ENCODE data around the gene RC3H1. TPM values are rescaled to one million over a fixed set of nuclear protein-coding genes. Genes with fewer than 3 reads are reported as not detected.
A peak's percentile ranks its signal among the peaks of the same experiment; 100 is the strongest.

The RC3H1 gene
- total and polyA plus RNA-seq, 2 of the 13 experiments (the other 11 are each of a cell fraction or from before 2014, with no cell fraction given) = 11.2 to 19.6 TPM

DNA sequence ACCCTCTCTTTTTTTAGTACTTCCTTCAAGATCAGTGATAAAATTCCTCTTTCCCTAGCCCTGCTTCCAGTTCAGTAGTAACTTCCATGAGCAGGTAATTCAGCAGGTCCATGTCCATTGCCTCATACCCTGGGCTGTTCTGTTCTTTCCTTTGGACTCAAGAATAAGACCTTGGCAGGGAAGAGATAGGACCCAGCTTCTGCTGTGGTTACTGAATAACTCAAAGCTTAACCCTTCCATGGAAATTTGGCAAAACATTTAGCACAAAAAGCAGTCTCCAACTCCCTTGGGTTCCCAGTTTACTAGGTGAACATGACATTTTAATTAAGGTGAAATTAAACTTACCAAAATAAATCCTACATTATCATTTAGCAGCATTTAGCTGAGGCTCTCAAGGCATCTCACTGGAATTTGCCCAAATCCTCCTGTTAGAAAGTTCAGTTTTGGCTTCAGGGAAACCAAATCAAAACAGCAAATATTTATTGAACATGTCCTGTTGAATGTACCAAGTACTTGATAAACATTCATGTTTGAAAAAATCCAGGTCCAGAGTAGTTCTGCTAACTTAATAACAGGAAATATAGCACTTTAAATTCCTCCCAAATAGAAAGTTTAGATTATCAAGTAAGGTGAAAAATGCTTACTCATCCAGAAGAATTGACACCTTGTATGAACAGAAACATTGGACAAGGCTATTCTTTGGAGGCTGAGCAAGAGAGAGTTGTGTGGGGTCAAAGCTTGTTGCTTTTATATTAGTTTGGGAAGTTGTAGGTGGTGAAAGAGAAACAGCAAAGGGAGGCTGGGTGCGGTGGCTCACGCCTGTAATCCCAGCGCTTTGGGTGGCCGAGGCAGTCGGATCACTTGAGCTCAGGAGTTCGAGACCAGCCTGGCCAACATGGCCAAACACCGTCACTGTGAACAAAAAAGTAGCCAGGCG lies 96.6 kb downstream of the RC3H1 start (continued):
- TF ChIP-seq, protein P1, sequence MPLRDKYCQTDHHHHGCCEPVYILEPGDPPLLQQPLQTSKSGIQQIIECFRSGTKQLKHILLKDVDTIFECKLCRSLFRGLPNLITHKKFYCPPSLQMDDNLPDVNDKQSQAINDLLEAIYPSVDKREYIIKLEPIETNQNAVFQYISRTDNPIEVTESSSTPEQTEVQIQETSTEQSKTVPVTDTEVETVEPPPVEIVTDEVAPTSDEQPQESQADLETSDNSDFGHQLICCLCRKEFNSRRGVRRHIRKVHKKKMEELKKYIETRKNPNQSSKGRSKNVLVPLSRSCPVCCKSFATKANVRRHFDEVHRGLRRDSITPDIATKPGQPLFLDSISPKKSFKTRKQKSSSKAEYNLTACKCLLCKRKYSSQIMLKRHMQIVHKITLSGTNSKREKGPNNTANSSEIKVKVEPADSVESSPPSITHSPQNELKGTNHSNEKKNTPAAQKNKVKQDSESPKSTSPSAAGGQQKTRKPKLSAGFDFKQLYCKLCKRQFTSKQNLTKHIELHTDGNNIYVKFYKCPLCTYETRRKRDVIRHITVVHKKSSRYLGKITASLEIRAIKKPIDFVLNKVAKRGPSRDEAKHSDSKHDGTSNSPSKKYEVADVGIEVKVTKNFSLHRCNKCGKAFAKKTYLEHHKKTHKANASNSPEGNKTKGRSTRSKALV (CRISPR knock-in tag; IDR thresholded peaks at IDR 0.05) = no peak
- TF ChIP-seq SIN3B (IDR thresholded peaks at IDR 0.05; ENCODE audit: low read length) = no peak
- TF ChIP-seq, protein P2, sequence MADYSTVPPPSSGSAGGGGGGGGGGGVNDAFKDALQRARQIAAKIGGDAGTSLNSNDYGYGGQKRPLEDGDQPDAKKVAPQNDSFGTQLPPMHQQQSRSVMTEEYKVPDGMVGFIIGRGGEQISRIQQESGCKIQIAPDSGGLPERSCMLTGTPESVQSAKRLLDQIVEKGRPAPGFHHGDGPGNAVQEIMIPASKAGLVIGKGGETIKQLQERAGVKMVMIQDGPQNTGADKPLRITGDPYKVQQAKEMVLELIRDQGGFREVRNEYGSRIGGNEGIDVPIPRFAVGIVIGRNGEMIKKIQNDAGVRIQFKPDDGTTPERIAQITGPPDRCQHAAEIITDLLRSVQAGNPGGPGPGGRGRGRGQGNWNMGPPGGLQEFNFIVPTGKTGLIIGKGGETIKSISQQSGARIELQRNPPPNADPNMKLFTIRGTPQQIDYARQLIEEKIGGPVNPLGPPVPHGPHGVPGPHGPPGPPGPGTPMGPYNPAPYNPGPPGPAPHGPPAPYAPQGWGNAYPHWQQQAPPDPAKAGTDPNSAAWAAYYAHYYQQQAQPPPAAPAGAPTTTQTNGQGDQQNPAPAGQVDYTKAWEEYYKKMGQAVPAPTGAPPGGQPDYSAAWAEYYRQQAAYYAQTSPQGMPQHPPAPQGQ (CRISPR knock-in tag; IDR thresholded peaks at IDR 0.05; ENCODE audit: borderline replicate concordance) = no peak
- TF ChIP-seq ZNF614 (CRISPR knock-in tag; IDR thresholded peaks at IDR 0.05; ENCODE audit: borderline replicate concordance) = no peak; the same call in 1 of the 2 replicates
- peak; percentile 31; the same call in 1 of the 2 replicates for TF ChIP-seq POGZ (CRISPR knock-in tag; IDR thresholded peaks at IDR 0.05)
- no peak for TF ChIP-seq CBX1 (IDR thresholded peaks at IDR 0.05; ENCODE audit: low read depth)
- no peak for TF ChIP-seq SRSF9 (IDR thresholded peaks at IDR 0.05; ENCODE audit: borderline replicate concordance, insufficient read depth, low read depth, low read length, poor library complexity, severe bottlenecking)
- 0 out of 2 replicates have a peak, but pooled peaks have one; percentile 18 for TF ChIP-seq ZNF331 (CRISPR knock-in tag; IDR thresholded peaks at IDR 0.05)
- TF ChIP-seq ZFY (CRISPR knock-in tag; IDR thresholded peaks at IDR 0.05) = no peak
- TF ChIP-seq FIP1L1 (IDR thresholded peaks at IDR 0.05; ENCODE audit: borderline replicate concordance, insufficient read depth, low read depth, low read length) = no peak
- TF ChIP-seq, protein P3, sequence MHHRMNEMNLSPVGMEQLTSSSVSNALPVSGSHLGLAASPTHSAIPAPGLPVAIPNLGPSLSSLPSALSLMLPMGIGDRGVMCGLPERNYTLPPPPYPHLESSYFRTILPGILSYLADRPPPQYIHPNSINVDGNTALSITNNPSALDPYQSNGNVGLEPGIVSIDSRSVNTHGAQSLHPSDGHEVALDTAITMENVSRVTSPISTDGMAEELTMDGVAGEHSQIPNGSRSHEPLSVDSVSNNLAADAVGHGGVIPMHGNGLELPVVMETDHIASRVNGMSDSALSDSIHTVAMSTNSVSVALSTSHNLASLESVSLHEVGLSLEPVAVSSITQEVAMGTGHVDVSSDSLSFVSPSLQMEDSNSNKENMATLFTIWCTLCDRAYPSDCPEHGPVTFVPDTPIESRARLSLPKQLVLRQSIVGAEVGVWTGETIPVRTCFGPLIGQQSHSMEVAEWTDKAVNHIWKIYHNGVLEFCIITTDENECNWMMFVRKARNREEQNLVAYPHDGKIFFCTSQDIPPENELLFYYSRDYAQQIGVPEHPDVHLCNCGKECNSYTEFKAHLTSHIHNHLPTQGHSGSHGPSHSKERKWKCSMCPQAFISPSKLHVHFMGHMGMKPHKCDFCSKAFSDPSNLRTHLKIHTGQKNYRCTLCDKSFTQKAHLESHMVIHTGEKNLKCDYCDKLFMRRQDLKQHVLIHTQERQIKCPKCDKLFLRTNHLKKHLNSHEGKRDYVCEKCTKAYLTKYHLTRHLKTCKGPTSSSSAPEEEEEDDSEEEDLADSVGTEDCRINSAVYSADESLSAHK (CRISPR knock-in tag; IDR thresholded peaks at IDR 0.05; ENCODE audit: borderline replicate concordance) = no peak
- no peak for TF ChIP-seq ZNF562 (CRISPR knock-in tag; IDR thresholded peaks at IDR 0.05; ENCODE audit: borderline replicate concordance)
- TF ChIP-seq ZNF761 (CRISPR knock-in tag; conservative IDR thresholded peaks at IDR 0.05) = 0 out of 2 replicates have a peak, but pooled peaks have one; percentile 30
- TF ChIP-seq ZFYVE20 (CRISPR knock-in tag; IDR thresholded peaks at IDR 0.05; ENCODE audit: borderline replicate concordance, low read depth) = no peak
- TF ChIP-seq POLR2G (IDR thresholded peaks at IDR 0.05; ENCODE audit: low read depth, low read length) = peak; percentile 45; the same call in 1 of the 2 replicates
- peak; percentile 72 to 76 for TF ChIP-seq MAFK (conservative IDR thresholded peaks at IDR 0.05 in 1 of 2, IDR thresholded peaks at IDR 0.05 in 1 of 2; ENCODE audit: low read length in 2 of 2)
- no peak for TF ChIP-seq SOX6 (IDR thresholded peaks at IDR 0.05)
- 0 out of 2 replicates have a peak, but pooled peaks have one; percentile 30 for TF ChIP-seq SOX6 (CRISPR knock-in tag; IDR thresholded peaks at IDR 0.05)
- TF ChIP-seq ZNF644 (CRISPR knock-in tag; IDR thresholded peaks at IDR 0.05; ENCODE audit: low read depth) = 0 out of 2 replicates have a peak, but pooled peaks have one; percentile 48
- TF ChIP-seq, protein P4, sequence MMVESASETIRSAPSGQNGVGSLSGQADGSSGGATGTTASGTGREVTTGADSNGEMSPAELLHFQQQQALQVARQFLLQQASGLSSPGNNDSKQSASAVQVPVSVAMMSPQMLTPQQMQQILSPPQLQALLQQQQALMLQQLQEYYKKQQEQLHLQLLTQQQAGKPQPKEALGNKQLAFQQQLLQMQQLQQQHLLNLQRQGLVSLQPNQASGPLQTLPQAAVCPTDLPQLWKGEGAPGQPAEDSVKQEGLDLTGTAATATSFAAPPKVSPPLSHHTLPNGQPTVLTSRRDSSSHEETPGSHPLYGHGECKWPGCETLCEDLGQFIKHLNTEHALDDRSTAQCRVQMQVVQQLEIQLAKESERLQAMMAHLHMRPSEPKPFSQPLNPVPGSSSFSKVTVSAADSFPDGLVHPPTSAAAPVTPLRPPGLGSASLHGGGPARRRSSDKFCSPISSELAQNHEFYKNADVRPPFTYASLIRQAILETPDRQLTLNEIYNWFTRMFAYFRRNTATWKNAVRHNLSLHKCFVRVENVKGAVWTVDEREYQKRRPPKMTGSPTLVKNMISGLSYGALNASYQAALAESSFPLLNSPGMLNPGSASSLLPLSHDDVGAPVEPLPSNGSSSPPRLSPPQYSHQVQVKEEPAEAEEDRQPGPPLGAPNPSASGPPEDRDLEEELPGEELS (CRISPR knock-in tag; IDR thresholded peaks at IDR 0.05) = peak; percentile 44; the same call in 1 of the 2 replicates

Data from HepG2 (cell line).